AG10803 (cell line): ENCODE measurements around the gene RND3.

ENCODE experiments used
- DNase-seq: peaks from one replicate; pipeline ENCODE4 v3.0.0; 2010; ENCODE audit warnings: low read depth
- H3K4me3 ChIP-seq: 2 replicates; pipeline ENCODE4 v1.5.1; 2011; ENCODE audit warnings: mild to moderate bottlenecking, low read length, control low read depth
- CTCF ChIP-seq: conservative IDR thresholded peaks from 2 replicates; pipeline ENCODE4 v1.5.1; 2011; ENCODE audit warnings: mild to moderate bottlenecking, low read length, control low read depth, inconsistent platforms

Gene RND3

GRCh38 chr2:150431561-150432311, 55.7 kb downstream of the RND3 start:
- TF ChIP-seq CTCF, result no peak
- no peak overlapping the region for H3K4me3 ChIP-seq
- DNase-seq, result no peak

- no peak for TF ChIP-seq CTCF
- no peak overlapping the region for H3K4me3 ChIP-seq
- DNase-seq, result no peak
Observed at GRCh38 chr2:150429384-150429961, 58.0 kb downstream of the RND3 start.

GRCh38 chr2:150428641-150429040, 58.8 kb downstream of the RND3 start:
- TF ChIP-seq CTCF, result no peak
- no peak overlapping the region for H3K4me3 ChIP-seq
- no peak for DNase-seq

- DNase-seq, result no peak
- no peak for TF ChIP-seq CTCF
- H3K4me3 ChIP-seq, result no peak overlapping the region
Observed at GRCh38 chr2:150427298-150427697, 60.2 kb downstream of the RND3 start.

- no peak for TF ChIP-seq CTCF
- no peak for DNase-seq
Observed at GRCh38 chr2:150426724-150427123, 60.7 kb downstream of the RND3 start.

GRCh38 chr2:150426315-150426714, 61.2 kb downstream of the RND3 start:
- DNase-seq, result no peak
- TF ChIP-seq CTCF, result no peak
- H3K4me3 ChIP-seq, result no peak overlapping the region

More at GRCh38 chr2:150426724-150427123, 60.7 kb downstream of the RND3 start:
- H3K4me3 ChIP-seq, result no peak overlapping the region
